GM20000 (cell line): Measurements from ENCODE around the gene DNAH10.

ENCODE experiments used
- DNase-seq: peaks from one replicate; pipeline ENCODE4 v3.0.0; 2012; ENCODE audit warnings: low spot score
- CTCF ChIP-seq: IDR thresholded peaks from 2 replicates; pipeline ENCODE4 v1.5.1; 2012; ENCODE audit warnings: mild to moderate bottlenecking, control low read depth; ENCODE audit errors: extremely low read depth, missing control alignments

DNAH10 gene

DNA sequence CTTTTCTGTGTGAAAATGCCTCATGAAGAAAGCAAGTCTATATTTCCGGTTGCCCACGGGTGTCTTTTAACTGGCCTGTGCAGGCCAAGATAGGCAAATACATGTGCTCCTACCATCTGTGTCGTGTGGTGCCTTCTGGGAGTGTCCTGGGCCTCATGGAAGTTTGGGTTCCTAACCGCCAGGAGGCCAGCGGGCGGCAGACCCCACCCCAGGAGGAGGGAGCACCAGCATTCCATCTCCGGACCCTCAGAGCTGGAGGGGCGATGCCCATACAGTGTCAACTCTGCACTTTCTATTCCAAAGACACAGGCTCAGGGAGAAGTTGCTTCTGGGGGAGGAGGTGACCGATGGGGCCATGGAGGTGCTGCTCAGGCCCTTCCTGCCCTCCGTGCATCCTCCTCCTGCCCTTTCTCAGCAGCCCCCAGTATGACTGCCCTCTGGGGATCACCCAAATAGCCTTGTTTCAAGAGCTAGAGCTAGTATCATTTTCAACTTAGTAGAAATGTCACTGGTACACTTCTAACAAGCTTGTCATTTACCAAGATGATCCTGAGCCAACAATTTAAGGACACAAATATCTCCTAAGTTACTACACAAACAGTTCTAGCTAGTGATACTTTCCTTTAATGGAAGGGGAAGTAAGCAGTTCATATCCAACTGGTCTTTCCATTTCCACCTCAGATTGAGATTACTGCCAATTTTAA lies 192.7 kb downstream of the DNAH10 start:
- no peak for DNase-seq
- TF ChIP-seq CTCF: no peak

DNA sequence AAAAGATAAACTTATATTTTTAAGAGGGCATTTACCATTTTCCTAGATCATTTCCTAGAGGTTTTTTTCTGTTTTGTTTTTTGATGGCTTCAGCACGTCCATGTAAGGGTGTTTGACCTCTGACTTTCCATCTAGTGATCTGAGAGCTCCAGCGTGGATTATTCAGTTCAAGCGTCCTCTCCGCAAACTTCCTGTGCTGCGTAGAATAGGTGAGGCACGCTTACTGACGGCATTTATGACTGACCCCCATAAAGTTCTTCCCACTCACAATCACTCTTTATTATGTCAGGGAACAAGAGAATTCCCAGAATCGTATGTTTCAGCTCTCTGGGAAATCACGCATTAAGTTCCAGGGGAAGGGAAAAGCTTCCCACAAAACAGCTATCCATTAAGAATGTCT lies 194.1 kb downstream of the DNAH10 start:
- TF ChIP-seq CTCF: no peak

GRCh38 chr12:123957196-123957595 lies 195.1 kb downstream of the DNAH10 start:
- TF ChIP-seq CTCF: no peak

More for the DNA sequence above, 194.1 kb downstream of the DNAH10 start:
- DNase-seq: no peak

DNA sequence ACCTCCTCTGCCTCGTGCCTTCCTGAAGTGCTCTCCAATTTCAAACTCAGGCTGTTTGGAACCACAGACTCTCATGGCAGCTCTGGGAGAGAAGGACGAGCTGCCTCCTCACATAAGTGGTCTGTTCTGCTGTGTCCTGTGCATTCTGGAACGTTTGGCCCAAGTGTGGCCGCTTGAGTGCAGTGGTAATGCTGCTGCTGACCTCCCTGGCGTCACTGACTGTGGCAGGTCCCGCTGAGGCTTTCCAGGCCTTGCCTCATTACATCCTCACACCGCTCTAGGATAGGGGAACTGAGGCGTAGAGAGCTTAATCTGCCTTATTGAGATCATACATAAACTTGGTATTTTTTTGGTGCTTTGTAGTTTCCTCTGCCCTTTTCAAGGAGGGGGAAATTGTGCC lies 196.4 kb downstream of the DNAH10 start:
- DNase-seq: no peak
- TF ChIP-seq CTCF: no peak

More at GRCh38 chr12:123957196-123957595, 195.1 kb downstream of the DNAH10 start:
- no peak for DNase-seq

GRCh38 chr12:123958876-123959275 lies 196.8 kb downstream of the DNAH10 start:
- TF ChIP-seq CTCF: no peak
- DNase-seq: no peak

- TF ChIP-seq CTCF: no peak
- no peak for DNase-seq
Observed at GRCh38 chr12:123960029-123960735, 198.1 kb downstream of the DNAH10 start.

DNA sequence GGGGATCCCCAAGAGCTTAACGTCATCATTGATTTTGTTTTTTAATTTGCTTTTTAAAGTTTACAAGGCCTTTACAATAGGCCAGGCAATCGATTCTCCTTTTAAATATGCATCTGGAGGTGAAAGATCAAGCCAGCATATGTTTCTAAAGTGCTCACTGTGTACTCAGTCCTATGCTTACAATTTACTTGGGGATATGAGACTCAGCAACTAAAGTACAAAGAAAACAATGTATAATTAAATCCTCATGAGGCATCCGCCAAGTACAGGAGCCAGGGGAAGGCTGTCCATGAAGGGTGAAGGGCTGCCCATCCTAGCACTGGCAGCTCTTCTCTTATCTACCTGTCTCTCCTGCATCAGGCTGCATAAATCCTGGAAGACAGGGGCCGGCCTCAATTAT lies 198.8 kb downstream of the DNAH10 start:
- no peak for DNase-seq

More for the DNA sequence above, 198.8 kb downstream of the DNAH10 start:
- no peak for TF ChIP-seq CTCF
